ENCODE results near the gene SLC30A2.

SLC30A2 gene

DNA sequence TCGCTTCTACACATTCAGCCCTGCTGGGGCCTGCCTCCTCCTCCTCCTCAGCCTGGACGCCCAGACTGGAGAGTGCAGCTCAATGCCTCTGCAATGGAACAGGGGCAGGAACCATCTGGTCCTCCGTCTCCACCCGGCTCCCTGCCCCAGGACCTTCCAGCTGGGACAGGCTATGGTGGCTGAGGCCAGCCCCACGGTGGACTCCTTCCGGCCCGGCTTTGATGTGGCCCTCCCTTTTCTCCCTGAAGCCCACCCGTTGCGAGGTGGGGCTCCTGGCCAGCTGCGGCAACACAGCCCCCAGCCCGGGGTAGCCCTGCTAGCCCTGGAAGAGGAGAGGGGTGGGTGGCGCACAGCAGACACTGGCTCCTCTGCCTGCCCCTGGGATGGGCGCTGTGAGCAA, 22.9 kb downstream of the SLC30A2 start:
- no peak for DNase-seq (ENCODE audit: low read depth, low spot score)

DNA sequence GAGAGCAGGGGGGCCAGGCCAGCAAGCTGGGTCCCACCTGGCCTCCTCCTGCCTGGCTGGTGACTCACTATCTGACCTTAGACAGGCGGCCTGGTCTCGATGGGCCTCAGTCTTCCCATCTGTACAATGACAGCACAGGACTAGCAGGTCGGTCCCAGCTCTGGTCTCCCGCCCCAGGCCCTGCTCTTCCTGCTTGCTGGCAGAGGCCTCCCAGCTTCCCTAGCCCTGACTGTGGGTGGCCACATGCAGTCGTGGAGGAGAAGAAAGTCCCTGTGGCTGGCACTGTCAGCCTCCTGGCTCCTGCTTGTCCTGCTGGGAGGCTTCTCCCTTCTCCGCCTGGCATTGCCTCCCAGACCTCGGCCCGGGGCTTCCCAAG, 23.5 kb downstream of the SLC30A2 start:
- no peak for DNase-seq (ENCODE audit: low read depth, low spot score)

DNA sequence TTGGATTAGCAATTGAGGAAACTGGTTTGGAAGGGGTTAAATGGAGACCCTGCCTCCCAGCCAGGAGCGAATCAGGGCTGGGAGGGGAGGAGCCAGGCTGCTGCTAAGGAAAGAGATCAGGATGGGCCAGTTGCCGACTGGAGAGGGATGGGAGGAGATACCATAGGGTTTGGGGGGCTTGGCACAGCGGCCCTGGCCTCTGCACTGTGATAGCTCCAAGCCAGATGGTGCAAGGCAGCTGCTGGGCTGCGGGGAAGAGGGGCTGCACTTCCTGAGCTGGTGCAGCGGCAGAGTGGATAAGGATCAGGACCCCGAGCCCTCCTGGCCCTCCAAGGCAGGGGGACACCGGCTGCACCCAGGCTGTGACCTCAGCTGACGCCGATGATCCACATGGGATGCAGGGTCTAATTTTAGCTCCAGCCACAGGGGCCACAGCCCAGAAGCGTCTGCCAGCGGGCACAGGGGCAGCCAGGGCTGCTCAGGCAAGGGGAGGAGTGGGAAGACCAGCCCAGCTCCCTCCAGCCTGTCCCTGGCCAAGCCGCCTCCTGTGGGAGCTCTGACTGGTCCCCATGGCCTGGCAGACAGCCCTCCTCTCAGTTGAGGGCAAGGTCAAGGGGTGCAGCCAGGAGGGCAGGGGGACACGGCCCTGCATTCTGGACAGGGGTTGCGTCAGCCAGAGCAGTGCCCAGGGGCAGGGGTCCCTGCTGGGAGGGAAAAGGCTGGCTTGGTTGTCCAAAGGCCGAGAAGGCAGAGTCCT, 24.1 kb downstream of the SLC30A2 start, which contains the start of gene EXTL1:
Gene EXTL1 (plus strand): TSS at position 129 of the 757 bp plus-strand sequence. CDS start 872 bp downstream, outside the sequence.
- no peak for DNase-seq (ENCODE audit: low read depth, low spot score)

DNA sequence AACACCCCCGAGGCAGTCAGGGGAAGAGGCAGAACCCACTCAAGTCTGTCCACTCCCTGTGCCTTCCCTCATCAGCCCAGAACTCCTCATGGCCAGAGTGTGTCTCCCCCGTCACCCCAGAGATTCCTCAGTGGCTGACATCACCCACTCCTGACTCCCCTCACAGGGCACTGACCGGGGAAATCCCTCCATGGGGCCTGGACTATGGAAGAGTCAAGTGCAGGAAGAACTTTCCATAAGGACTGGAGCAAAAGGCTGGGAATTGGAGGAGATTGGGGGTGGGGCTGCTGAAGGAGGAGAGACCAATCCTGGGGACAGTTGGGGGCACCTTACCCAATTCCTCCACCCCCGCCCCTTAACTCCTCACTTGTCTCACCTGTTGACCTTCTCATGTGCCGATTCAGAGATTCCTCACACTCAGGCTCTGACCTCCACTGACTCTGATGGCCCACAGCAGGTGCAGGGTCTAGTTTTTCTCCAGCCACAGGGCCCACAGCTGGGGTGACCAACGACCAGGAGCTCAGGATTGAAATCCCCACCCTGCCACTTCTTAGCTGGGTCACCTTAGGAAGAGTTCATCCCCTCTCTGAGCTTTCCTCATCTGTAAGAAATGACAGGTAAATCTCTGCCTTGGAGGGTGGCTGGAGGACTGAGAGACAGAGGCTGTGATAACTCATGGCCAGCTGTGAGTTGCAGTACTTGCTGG, 24.8 kb downstream of the SLC30A2 start:
- no peak for DNase-seq (ENCODE audit: low read depth, low spot score)

DNA sequence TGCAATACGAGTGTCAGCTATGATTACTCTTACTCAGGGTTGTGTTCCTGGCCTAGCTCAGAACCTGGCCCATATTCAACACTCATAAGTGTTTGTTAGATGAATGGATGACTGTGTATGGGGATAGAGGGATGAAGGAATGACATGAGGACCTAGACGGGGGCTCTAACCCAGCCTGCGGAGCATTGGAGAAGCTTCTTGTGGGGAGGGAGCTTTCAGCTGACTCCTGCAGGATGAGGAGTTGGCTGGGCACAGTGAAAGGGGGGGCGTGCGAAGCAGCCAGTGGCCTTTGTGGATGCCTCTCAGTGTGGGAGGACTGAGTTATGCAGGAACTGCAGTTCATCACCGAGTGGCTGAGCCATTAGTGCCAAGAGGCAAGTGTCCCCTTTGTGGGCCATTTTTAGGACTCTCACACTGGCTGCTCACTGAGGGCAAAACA, 25.6 kb downstream of the SLC30A2 start:
- DNase-seq (ENCODE audit: low read depth, low spot score) = no peak

DNA sequence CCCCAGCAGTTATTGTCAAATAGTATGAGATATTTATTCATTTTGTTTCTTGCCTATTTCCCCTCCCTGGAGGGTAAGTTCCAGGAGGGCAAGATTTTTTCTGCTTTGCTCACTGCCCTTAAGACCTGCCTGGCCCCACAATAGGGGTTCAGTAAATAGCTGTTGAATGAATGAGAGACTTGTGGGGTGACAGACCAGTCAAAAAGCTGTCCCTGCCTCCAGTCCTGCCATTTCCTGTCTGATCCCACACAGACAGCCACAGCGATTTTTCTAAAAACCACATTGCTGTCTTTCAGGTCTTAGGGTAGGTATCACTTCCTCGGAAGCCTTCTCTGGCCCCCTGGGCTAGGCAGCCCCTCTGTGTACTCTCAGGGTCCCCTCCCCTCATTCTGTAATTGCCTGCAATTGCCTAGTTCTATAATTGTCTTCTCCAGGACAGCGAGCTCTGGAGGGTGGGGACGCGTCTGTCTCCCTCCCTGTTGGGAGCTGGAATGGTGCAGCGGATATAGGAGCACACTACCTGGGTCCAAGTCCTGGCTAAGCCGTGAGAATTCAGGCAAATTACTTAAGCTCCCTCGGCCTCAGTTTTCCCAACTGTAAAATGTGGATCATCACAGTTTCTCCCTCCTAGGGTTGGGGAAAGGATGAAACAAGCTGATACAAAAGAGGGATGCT, 26.1 kb downstream of the SLC30A2 start:
- DNase-seq (ENCODE audit: low read depth, low spot score) = no peak

DNA sequence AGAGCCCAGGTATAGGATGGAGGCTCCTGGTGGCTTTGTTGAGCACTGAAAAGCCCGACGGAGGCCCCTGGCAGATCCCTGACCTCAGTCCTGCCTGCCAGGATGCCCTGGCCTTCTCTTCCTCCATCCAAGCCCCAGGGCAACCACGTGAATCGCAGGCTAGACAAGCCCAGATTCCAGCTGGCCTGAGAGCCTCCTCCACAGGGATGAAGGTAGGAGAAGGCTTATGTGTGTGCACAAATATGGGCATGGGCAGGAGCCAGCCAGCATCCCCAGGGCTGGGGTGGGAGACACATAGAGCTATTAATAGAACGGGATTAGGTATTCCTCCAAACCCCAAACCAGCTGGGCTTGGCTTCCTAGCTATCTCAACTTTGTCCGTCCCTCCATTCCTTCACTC, 28.3 kb downstream of the SLC30A2 start:
- no peak for DNase-seq (ENCODE audit: low read depth, low spot score)

DNA sequence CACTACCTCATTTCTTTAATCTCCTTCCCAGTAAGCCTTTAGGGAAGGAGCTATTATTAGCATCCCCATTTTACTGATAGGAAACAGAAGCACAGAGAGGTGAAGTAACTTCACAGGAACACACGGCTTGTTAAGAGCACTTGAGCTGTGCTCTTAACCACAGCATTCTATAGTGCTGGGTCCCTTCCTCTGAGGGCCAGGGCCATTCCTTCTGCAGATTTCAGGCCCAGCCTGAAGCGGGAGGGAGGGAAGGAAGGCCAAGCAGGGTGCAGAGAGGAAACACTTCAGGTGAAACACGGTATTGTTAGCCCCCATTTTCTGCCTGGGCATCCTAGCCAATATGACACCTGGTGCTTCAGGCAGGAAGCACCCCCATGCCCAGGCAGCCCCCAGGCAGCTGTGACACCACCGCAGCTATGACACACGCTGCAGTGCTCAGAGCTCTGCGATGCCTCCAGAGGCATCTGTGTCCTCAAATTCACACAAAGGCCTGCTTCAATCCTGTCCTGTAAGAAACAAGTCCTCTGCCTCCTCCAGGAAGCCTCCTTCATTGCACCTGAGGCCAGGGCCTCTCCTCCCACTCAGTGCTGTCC, 28.9 kb downstream of the SLC30A2 start:
- no peak for DNase-seq (ENCODE audit: low read depth, low spot score)

DNA sequence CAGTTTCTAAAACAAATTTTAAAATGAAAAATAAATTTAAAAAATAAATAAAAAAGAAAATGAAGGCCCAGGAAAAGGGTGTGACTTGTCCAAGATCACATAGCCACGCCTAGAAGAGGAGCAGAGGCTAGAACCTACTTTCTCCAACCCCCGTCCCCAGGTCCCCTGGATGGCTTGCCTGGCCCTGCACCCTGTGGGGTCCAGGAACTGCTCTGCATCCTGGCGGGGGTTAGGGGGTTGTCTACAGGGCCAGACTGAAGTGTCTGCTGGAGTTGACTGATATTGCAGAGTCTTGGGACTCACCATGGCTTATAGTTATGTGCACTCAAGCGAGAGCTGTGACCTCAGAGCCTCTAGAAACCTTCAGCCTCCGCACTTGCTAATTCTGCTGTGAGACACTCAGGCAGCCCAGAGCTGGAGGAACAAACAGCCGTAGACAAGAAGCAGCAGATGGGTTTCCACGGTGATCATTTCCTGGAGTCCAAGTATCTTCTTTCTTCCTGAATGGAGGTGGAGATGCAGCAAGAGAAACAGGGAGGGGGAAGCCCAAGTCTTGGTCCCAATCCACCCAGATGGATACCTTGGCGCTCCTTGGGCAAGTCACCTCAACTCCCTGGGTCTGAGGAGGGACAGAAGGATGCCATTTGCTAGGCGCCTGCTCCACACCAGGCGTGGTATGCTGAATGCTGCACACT, 29.5 kb downstream of the SLC30A2 start:
- DNase-seq (ENCODE audit: low read depth, low spot score) = no peak

DNA sequence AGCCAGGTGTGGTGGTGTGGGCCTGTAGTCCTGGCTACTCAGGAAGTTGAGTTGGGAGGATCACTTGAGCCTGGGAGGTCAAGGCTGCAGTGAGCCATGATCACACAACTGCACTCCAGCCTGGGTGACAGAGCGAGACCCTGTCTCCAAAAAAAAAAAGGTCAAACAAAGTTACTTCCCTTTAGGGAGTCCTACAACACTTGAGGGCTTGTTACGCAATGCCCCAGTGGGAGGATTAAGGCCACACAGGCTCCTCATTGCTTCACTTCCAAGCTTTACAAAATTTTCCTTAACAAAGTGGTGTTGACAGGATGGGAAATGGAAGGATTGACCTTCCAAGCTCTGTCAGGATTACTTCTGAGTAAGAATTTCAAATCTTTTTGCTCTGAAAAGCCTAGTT, 30.6 kb downstream of the SLC30A2 start:
- DNase-seq (ENCODE audit: low read depth, low spot score) = no peak

DNA sequence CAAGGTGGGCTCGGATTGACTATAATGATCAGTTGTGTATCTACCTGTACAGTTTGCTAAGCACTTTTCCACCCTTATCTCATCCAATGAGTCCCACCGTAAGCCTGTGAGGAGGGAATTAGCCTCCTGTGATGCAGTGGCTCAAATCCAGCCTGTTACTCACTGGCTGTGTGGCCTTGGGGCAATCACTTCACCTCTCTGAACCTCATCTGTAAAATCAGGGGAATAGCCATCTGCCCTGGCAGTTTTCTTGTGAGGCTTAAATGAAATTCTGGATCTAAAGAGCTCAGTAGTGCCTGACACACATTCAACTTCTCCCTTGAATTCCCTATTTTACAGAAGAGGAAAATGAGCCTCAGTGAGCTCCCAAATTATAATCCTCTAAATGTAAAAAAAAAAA, 31.7 kb downstream of the SLC30A2 start:
- DNase-seq (ENCODE audit: low read depth, low spot score) = no peak

DNA sequence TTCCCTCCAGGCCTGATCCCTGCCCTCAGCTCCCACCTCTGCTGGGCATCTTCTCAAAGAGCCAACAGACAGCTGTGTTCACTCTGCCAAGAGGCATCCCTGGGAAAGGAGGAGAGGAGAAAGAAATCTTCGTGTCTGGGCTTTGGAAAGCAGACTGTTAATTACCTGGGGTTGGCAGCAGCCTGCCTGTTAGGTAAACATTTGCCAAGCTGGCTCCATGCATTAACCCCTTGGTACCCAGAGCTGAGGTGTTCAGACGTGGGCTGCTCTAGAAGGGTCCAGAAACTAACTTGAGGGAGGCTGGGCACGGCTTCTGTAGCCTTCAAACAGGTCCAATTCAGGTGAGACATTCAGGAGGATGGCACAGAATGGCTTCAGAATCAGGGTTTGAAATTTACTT, 33.1 kb downstream of the SLC30A2 start:
- no peak for DNase-seq (ENCODE audit: low read depth, low spot score)

DNA sequence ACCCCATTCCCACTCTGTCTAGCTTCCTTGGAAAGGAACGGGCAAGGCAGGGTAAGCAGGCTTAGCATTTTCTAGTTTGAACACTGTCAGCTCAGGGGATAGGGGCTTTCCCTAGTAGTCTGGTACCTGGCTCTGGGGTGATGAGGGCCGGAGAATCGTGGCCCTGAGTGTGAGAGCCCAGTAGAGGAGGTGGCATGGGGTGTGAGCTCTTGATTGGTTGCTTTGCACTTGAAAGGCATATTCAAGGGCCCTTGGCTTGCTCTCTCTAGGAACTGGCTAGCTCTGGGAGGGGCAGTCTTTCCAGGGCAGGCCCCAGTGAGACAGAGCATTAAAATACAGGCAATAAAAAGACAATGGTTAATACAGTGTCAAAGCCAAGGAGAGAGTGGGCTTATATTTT, 35.1 kb downstream of the SLC30A2 start:
- no peak for DNase-seq (ENCODE audit: low read depth, low spot score)

DNA sequence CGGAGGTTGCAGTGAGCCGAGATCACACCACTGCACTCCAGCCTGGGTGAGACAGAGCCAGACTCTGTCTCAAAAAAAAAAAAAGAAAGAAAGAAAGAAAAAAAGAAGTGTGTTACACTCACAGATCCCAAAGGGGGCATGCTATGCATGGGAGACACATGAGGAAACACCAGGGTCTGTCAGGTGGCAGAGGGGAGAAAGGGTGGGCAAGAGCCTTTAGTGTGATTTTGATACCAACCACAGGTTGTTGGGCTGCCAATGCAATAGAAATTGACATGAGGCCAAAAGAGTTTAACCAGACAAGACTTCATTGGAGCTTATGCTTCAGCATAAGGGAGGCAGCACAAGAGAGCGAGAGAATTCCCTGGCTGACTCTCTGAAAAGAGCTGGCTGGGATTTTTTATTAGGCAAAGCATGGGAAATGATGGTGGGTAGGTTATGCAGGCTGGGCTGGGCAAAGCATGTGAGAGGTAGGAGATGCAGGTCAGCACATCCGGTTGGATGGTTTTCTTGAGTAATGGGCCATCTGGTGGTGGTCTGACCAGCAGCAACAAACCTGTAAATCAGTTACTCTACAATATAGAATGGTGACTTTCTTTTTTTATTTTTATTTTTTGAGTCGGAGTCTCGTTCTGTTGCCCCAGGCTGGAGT, 36.0 kb downstream of the SLC30A2 start:
- no peak for DNase-seq (ENCODE audit: low read depth, low spot score)

DNA sequence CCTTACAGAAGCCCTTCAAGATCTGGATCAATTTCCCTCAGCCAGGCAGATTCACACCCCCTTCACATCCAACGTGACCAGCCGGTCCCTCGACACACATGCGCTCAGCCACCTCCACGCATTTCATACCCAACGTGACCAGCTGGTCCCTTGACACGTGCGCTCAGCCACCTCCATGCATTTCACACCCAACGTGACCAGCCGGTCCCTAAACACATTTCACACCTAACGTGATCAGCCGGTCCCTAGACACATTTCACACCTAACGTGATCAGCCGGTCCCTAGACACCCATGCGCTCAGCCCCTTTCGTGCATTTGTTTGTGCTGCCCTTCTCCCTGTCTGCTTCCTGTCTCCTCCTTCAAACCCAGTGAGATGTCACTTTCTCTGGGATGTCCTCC, 39.2 kb downstream of the SLC30A2 start:
- no peak for DNase-seq (ENCODE audit: low read depth, low spot score)

DNA sequence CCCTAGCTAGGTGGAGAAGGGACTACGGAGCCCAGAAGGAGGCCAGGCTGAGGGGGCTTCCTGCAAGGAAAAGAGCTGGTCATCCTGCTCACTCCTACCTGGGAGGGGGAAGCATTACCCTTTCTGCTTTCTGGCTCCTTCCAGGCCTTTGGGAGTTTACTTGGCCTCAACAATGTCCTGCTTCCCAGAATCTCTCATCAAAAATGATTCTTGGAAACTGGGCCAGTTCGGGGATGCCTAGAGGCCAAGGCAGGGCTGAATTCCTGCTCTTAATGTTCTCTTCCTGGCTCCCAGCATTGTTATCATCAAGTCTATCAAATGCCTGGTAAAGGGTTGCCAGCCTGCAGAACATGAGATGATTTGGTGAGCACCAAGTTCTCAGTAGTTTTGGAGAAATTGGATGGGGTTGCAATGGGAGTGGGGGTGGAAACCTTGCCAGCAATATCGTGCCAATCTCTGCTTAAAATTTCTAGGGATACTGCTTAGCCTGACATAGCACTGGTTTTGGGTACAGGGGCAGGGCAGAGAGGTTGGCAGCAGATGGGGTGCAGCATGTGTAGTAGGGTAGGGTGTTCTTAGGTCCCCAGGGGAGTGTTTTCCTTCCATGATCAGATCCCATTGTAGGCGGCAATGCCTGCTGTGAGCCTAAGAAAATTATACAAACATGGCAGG, 40.3 kb downstream of the SLC30A2 start:
- DNase-seq (ENCODE audit: low read depth, low spot score) = no peak

DNA sequence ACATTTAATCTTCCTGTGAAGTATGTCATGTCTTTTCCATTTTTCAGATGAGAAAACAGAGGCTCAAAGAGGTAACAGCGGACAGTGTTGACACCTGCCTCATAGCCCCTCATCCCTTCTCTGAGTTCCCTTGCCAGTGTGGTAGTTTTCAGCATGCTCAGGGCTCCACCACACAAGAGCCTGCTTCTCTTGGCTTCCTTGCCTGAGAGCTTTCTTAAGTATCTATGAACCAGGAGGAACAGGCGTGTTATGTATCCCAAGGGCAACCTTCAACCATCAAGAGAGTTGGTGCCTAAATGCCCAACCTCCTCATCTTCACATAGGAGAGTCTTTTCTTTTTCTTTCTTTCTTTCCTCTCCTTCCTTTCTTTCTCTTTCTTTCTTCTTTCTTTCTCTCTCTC, 42.2 kb downstream of the SLC30A2 start:
- no peak for DNase-seq (ENCODE audit: low read depth, low spot score)

DNA sequence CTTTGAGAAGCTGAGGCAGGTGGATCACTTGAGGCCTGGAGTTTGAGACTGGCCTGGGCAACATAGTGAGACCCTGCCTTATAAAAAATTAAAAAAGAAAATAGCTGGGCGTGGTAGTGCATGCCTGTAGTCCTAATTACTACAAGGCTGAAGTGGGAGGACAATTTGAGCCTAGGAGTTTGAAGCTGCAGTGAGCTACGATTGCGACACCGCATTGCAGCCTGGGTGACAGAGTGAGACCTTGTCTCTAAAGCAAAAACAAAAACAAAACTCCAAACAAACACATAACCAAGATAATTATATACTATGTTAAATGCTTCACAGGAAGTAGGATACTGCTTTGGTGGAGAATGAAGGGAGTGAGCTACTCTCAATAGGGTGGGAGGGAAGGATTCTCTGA, 42.7 kb downstream of the SLC30A2 start:
- DNase-seq (ENCODE audit: low read depth, low spot score) = no peak

DNA sequence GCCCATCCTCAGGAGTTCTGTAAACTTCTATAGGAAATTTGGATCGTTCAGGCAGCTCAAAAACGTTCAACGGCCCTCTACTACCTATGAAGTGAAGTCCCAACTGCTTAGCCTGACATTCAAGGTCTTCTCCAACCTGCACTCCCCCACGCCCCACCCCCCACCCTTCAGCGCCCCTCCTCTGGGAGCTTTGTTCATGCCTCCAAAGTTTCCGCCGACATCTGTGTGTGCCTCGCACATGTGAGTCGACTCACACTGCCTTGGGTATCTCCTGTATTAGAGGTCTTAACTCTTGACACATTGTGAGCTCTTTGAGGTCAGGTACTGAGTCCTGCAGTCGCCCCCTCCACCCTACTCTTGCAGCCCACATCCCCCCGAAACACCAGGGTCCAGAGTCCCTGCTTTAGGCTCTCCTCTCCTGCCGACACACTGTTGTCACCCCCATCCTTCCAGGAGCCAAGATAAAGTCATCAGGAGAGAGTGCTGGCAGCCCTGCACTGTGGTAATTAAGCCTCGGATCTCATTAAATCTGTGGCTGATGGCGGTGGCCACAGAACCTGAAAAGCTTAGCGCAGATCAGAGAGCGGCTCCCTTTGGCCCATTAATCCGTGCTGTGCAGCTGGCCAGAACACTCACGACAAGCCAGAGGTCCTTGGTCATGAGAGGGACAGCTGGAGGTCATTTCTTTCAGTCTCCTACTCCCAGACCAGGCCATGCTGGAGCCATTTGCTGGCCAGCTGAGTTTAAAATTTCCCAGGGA, 46.7 kb downstream of the SLC30A2 start:
- DNase-seq (ENCODE audit: low read depth, low spot score) = no peak

Measured in activated CD4-positive, CD25-positive, alpha-beta regulatory T cell treated with anti-CD3 and anti-CD28 coated beads, Interleukin-2, amount 50 U/mL, for 16 hours (primary cell).